RWPE2 (cell line): ENCODE measurements around the gene POC1B.

Source experiments
- ATAC-seq: fragments of 200-7000 bp; cut with Tn5 transposase; 3 replicates; pipeline ENCODE4 v1.9.1; 2021; ENCODE audit warnings: low read depth
- DNase-seq: peaks from one replicate; pipeline ENCODE4 v3.0.0-alpha.2; 2020; ENCODE audit warnings: low spot score
- H3K27ac ChIP-seq: fragments of 450-650 bp; 2 replicates; pipeline ENCODE4 v1.5.1; 2017; ENCODE audit warnings: mild to moderate bottlenecking; ENCODE audit not compliant: poor library complexity, severe bottlenecking
- H3K27me3 ChIP-seq: fragments of 250-450 bp; sonication (Bioruptor Pico); 2 replicates; pipeline ENCODE4 v1.5.1; 2021; ENCODE audit warnings: mild to moderate bottlenecking, moderate library complexity; ENCODE audit not compliant: insufficient read depth, poor library complexity, severe bottlenecking
- H3K36me3 ChIP-seq: fragments of 250-450 bp; sonication (Bioruptor Pico); 2 replicates; pipeline ENCODE4 v1.5.1; 2020; ENCODE audit warnings: low read depth, mild to moderate bottlenecking, moderate library complexity
- H3K4me1 ChIP-seq: fragments of 250-450 bp; sonication (Bioruptor Pico); 2 replicates; pipeline ENCODE4 v1.5.1; 2021; ENCODE audit warnings: mild to moderate bottlenecking, moderate library complexity; ENCODE audit not compliant: insufficient read depth, poor library complexity, severe bottlenecking
- H3K4me3 ChIP-seq: fragments of 250-450 bp; sonication (Bioruptor Pico); 2 replicates; pipeline ENCODE4 v1.5.1; 2021; ENCODE audit warnings: mild to moderate bottlenecking, moderate library complexity; ENCODE audit not compliant: severe bottlenecking
- H3K9me3 ChIP-seq: fragments of 250-450 bp; sonication (Bioruptor Pico); 2 replicates; pipeline ENCODE4 v1.5.1; 2021; ENCODE audit warnings: mild to moderate bottlenecking, moderate library complexity; ENCODE audit not compliant: severe bottlenecking
- CTCF ChIP-seq: fragments of 450-650 bp; IDR thresholded peaks from one replicate; pipeline ENCODE4 v1.5.1; 2017; ENCODE audit warnings: mild to moderate bottlenecking, moderate library complexity; ENCODE audit not compliant: poor library complexity, severe bottlenecking

Gene POC1B

GRCh38 chr12:89379148-89379838, 146.6 kb downstream of the POC1B start:
- ATAC-seq (no peak), DNase-seq (no peak)
- H3K27me3 ChIP-seq: no peaks in the 10 kb centered on the region
- H3K4me3 ChIP-seq: no peak overlapping the region
- H3K4me1 ChIP-seq: peaks cover 45% of the 10 kb centered on the region
- H3K36me3 ChIP-seq: no peaks in the 10 kb centered on the region
- no peak overlapping the region for H3K27ac ChIP-seq
- no peaks in the 10 kb centered on the region for H3K9me3 ChIP-seq
- TF ChIP-seq CTCF: no peak

- DNase-seq (no peak), ATAC-seq (no peak)
- Histone ChIP-seq H3K36me3 (no peaks in the 10 kb centered on the region), H3K9me3 (no peaks in the 10 kb centered on the region), H3K4me3 (no peak overlapping the region), H3K4me1 (peaks cover 50% of the 10 kb centered on the region), H3K27me3 (no peaks in the 10 kb centered on the region), H3K27ac (peak overlapping the region; percentile 100)
- TF ChIP-seq CTCF: no peak
Measured at GRCh38 chr12:89376844-89377243, 149.0 kb downstream of the POC1B start.

- no peaks in the 10 kb centered on the region for H3K27me3 ChIP-seq
- TF ChIP-seq CTCF: no peak
- no peak for ATAC-seq
- H3K4me3 ChIP-seq: no peak overlapping the region
- H3K9me3 ChIP-seq: no peaks in the 10 kb centered on the region
- H3K36me3 ChIP-seq: no peaks in the 10 kb centered on the region
- no peak for DNase-seq
- peaks cover 56% of the 10 kb centered on the region for H3K4me1 ChIP-seq
- H3K27ac ChIP-seq: peak overlapping the region; percentile 100
Measured at GRCh38 chr12:89376202-89376529, 149.7 kb downstream of the POC1B start.

- no peak for DNase-seq
- Histone ChIP-seq H3K4me1 (peaks cover 76% of the 10 kb centered on the region), H3K27ac (peak overlapping the region; percentile 100), H3K9me3 (no peaks in the 10 kb centered on the region), H3K36me3 (no peaks in the 10 kb centered on the region), H3K4me3 (no peak overlapping the region), H3K27me3 (no peaks in the 10 kb centered on the region)
- no peak for TF ChIP-seq CTCF
- ATAC-seq: peak; percentile 19; the same call in 1 of the 3 replicates
Measured at GRCh38 chr12:89373763-89374572, 151.9 kb downstream of the POC1B start.
